SK-N-SH (cell line): ENCODE results near the gene RFLNA. TPM values are rescaled to one million over a fixed set of nuclear protein-coding genes. Genes with fewer than 3 reads are reported as not detected.

Experiments used
- CTCF ChIA-PET: fragments of 300-600, 350-600 bp; formaldehyde crosslinking; extraction: SDS; loops from one replicate; lab custom pipeline; 2021; lab: Yijun Ruan, JAX
- POLR2A ChIA-PET: fragments of 350-600 bp; sonication (Branson Sonifier 250); formaldehyde crosslinking; extraction: SDS; loops from one replicate; lab custom pipeline; 2020; ENCODE audit warnings: antibody characterized with exemption, inconsistent platforms; lab: Yijun Ruan, JAX
- DNase-seq: peaks from one replicate; pipeline ENCODE4 v3.0.0; 2012
- H2AFZ ChIP-seq: fragments of 200-600 bp; sonication (generic); 2 replicates; pipeline ENCODE4 v1.8.1; 2016; ENCODE audit warnings: antibody characterized with exemption, mild to moderate bottlenecking, low read depth
- H3F3A ChIP-seq: fragments of 200-600 bp; sonication (generic); replicated peaks from 2 replicates; pipeline ENCODE3; 2016; ENCODE audit warnings: antibody characterized with exemption, mild to moderate bottlenecking; ENCODE audit not compliant: insufficient read depth
- H3K27ac ChIP-seq, 2 experiments: fragments of 200-500 bp in 1 of 2; fragments of 200-600 bp in 1 of 2; sonication (Bioruptor generic) in 1 of 2; sonication (generic), shearing (Covaris generic) in 1 of 2; 2 replicates each; pipeline versions ENCODE4 v1.5.1 to v1.6.1; 2014 to 2016; ENCODE audit warnings: low read depth in 2 of 2, inconsistent platforms in 1 of 2, low read length in 1 of 2, mild to moderate bottlenecking in 1 of 2, mixed read lengths in 1 of 2
- H3K27me3 ChIP-seq: fragments of 200-600 bp; sonication (generic), shearing (Covaris generic); 2 replicates; pipeline ENCODE4 v1.6.1; 2016; ENCODE audit warnings: mixed run types; ENCODE audit not compliant: insufficient read depth
- H3K36me3 ChIP-seq, 2 experiments: fragments of 200-500 bp in 1 of 2; fragments of 200-600 bp in 1 of 2; sonication (Bioruptor generic) in 1 of 2; sonication (generic) in 1 of 2; replicated peaks in 1 of 2; 2 replicates each; pipeline versions ENCODE3 to v1.5.1; 2014 to 2016; ENCODE audit warnings: low read length in 1 of 2, mild to moderate bottlenecking in 1 of 2; ENCODE audit not compliant: insufficient read depth in 2 of 2, control insufficient read depth in 1 of 2
- H3K4me1 ChIP-seq, 2 experiments: fragments of 200-500 bp in 1 of 2; fragments of 200-600 bp in 1 of 2; sonication (Bioruptor generic) in 1 of 2; sonication (generic), shearing (Covaris generic) in 1 of 2; 2 replicates each; pipeline versions ENCODE4 v1.5.1 to v1.6.1; 2014 to 2016; ENCODE audit warnings: low read depth in 1 of 2, low read length in 1 of 2, mixed run types in 1 of 2; ENCODE audit not compliant: insufficient read depth in 2 of 2, control insufficient read depth in 1 of 2
- H3K4me2 ChIP-seq: fragments of 200-600 bp; sonication (generic), shearing (Covaris generic); 2 replicates; pipeline ENCODE4 v1.6.1; 2017; ENCODE audit warnings: mixed run types
- H3K4me3 ChIP-seq, 2 experiments: fragments of 200-500 bp in 1 of 2; fragments of 200-600 bp in 1 of 2; sonication (Bioruptor generic) in 1 of 2; sonication (generic), shearing (Covaris generic) in 1 of 2; 2 replicates each; pipeline versions ENCODE4 v1.5.1 to v1.8.1; 2014 to 2016; ENCODE audit warnings: low read depth in 2 of 2, inconsistent platforms in 1 of 2, low read length in 1 of 2, mild to moderate bottlenecking in 1 of 2, mixed read lengths in 1 of 2, moderate library complexity in 1 of 2
- H3K79me2 ChIP-seq: fragments of 200-600 bp; sonication (generic); 2 replicates; pipeline ENCODE4 v1.8.1; 2017; ENCODE audit warnings: mild to moderate bottlenecking; ENCODE audit not compliant: insufficient read depth
- H3K9ac ChIP-seq: fragments of 200-600 bp; sonication (generic); 2 replicates; pipeline ENCODE4 v1.6.1; 2017; ENCODE audit warnings: mixed run types
- H3K9me2 ChIP-seq: fragments of 200-600 bp; sonication (generic); 2 replicates; pipeline ENCODE4 v1.6.1; 2017; ENCODE audit warnings: mixed run types
- H3K9me3 ChIP-seq: fragments of 200-600 bp; sonication (generic); 2 replicates; pipeline ENCODE4 v1.6.1; 2017; ENCODE audit warnings: mixed run types, mild to moderate bottlenecking, moderate library complexity
- H4K20me1 ChIP-seq: fragments of 200-600 bp; sonication (generic); 2 replicates; pipeline ENCODE4 v1.6.1; 2017; ENCODE audit warnings: mild to moderate bottlenecking, mixed run types; ENCODE audit not compliant: insufficient read depth
- ELF1 ChIP-seq: IDR thresholded peaks from 2 replicates; pipeline ENCODE4 v1.4.0; 2012
- EZH2phosphoT487 ChIP-seq: fragments of 200-600 bp; sonication (generic); IDR thresholded peaks from 2 replicates; pipeline ENCODE4 v1.6.1; 2017; ENCODE audit warnings: low read depth, mixed run types, mild to moderate bottlenecking, antibody characterized with exemption, moderate library complexity, borderline replicate concordance
- FOSL2 ChIP-seq: IDR thresholded peaks from 2 replicates; pipeline ENCODE4 v1.4.0; 2012; ENCODE audit warnings: low read depth, mild to moderate bottlenecking, moderate library complexity, borderline replicate concordance
- GABPA ChIP-seq: IDR thresholded peaks from 2 replicates; pipeline ENCODE4 v1.4.0; 2012; ENCODE audit warnings: low read depth, mild to moderate bottlenecking
- GATA2 ChIP-seq: sonication (generic); formaldehyde crosslinking; IDR thresholded peaks from 2 replicates; pipeline ENCODE4 v1.5.0; 2020; ENCODE audit warnings: mild to moderate bottlenecking, missing genetic modification reagents
- MXI1 ChIP-seq: IDR thresholded peaks from 2 replicates; pipeline ENCODE4 v1.6.1; 2012; ENCODE audit warnings: mild to moderate bottlenecking, low read depth, low read length, improper control_type of control experiment
- RAD21 ChIP-seq: IDR thresholded peaks from 2 replicates; pipeline ENCODE4 v1.6.1; 2012; ENCODE audit warnings: mild to moderate bottlenecking, low read length
- SIN3A ChIP-seq: IDR thresholded peaks from 2 replicates; pipeline ENCODE4 v1.6.1; 2012; ENCODE audit warnings: low read depth, mild to moderate bottlenecking, low read length, moderate library complexity, borderline replicate concordance
- TAF1 ChIP-seq: IDR thresholded peaks from 2 replicates; pipeline ENCODE4 v1.6.1; 2012; ENCODE audit warnings: low read depth, mild to moderate bottlenecking, low read length, moderate library complexity, borderline replicate concordance
- TEAD4 ChIP-seq: IDR thresholded peaks from 2 replicates; pipeline ENCODE4 v1.4.0; 2012; ENCODE audit warnings: mild to moderate bottlenecking, borderline replicate concordance; ENCODE audit not compliant: insufficient read depth
- YY1 ChIP-seq: IDR thresholded peaks from 2 replicates; pipeline ENCODE4 v1.4.0; 2012; ENCODE audit warnings: low read depth, mild to moderate bottlenecking
- WGBS: methylation state at CpG from one replicate; pipeline ENCODE4 v1.1.6; 2017; ENCODE audit warnings: low lambda C conversion rate; 5-methylcytosine and 5-hydroxymethylcytosine counted together
- polyA plus RNA-seq, 3 experiments: library from polyadenylated mRNA; depleted of rRNA; stranded (reverse); fragments of >200 nt; gene quantifications; 2 replicates each; pipeline ENCODE4 v1.2.3, GENCODE V29; 2012
- TF ChIP-seq, protein P1 (sequence below): fragments of 150-350 bp; IDR thresholded peaks from 2 replicates; pipeline ENCODE4 v1.6.1; 2017; ENCODE audit warnings: antibody characterized with exemption, low read length, low read depth, borderline replicate concordance
- TF ChIP-seq, protein P2 (sequence below): IDR thresholded peaks from 2 replicates; pipeline ENCODE4 v1.6.1; 2012; ENCODE audit warnings: mild to moderate bottlenecking, low read depth, low read length, moderate library complexity

The RFLNA gene
- polyA plus RNA-seq, 1 of the 3 experiments (the other 2 are of a cell fraction) = 0.10 TPM

DNA sequence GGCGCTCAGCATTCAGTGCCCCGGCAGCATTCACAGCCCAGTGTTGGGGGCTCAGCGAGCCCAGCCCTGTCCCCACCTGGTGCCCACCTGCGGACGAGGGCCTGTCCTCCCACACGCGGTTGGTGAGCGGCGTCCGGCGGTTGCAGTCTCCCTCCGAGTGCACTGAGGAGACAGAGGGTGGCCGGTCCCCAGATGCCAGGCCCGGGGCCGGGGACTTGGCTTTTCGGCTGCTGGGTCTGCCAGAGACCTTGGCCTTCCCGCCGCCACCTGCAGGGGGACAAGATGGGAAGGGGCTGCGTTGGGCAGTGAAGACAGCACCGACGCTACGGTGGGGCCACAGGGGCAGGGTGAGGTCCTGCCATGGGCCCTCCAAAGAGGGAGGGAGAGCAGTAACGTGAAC is 31.2 kb downstream of the RFLNA start:
- H4K20me1 ChIP-seq = 0 out of 2 replicates have a peak, but pooled peaks cover 10% of the 10 kb centered on the region

DNA sequence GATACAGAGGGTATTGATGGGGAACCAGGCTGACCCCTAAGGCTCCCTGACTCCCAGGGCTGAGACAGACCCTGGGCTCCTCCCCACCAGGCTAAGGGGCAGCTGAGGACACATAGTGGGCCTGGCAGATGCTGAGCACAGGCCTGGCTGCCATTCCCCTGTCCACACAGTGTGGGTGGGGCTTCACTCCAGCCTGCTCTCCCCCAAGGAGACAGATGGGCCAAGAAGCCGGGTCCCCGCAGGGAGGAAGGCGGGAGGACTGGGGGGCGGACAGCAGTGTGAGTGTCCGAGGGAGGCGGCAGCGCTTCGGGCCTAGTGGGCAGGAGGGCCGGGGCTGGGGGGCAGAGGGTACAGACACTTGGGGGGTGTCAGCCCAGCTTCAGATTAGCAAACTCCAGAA is 32.0 kb downstream of the RFLNA start:
- Histone ChIP-seq H3K9me3 (no peaks in the 10 kb centered on the region), H3K9ac (no peak overlapping the region), H3K27ac (no peak overlapping the region; a peak in 1 of 4 replicates), H2AFZ (no peak overlapping the region), H3F3A (peaks cover 45% of the 10 kb centered on the region), H4K20me1 (0 out of 2 replicates have a peak, but pooled peaks cover 5% of the 10 kb centered on the region), H3K36me3 (peaks cover 75 to 76% of the 10 kb centered on the region in 2 experiments), H3K4me2 (no peak overlapping the region), H3K4me3 (no peak overlapping the region), H3K9me2 (no peaks in the 10 kb centered on the region), H3K79me2 (no peaks in the 10 kb centered on the region), H3K27me3 (no peaks in the 10 kb centered on the region), H3K4me1 (no peaks in the 10 kb centered on the region)
- TF ChIP-seq, protein P1, sequence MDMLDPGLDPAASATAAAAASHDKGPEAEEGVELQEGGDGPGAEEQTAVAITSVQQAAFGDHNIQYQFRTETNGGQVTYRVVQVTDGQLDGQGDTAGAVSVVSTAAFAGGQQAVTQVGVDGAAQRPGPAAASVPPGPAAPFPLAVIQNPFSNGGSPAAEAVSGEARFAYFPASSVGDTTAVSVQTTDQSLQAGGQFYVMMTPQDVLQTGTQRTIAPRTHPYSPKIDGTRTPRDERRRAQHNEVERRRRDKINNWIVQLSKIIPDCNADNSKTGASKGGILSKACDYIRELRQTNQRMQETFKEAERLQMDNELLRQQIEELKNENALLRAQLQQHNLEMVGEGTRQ = no peak
- TF ChIP-seq, protein P2, sequence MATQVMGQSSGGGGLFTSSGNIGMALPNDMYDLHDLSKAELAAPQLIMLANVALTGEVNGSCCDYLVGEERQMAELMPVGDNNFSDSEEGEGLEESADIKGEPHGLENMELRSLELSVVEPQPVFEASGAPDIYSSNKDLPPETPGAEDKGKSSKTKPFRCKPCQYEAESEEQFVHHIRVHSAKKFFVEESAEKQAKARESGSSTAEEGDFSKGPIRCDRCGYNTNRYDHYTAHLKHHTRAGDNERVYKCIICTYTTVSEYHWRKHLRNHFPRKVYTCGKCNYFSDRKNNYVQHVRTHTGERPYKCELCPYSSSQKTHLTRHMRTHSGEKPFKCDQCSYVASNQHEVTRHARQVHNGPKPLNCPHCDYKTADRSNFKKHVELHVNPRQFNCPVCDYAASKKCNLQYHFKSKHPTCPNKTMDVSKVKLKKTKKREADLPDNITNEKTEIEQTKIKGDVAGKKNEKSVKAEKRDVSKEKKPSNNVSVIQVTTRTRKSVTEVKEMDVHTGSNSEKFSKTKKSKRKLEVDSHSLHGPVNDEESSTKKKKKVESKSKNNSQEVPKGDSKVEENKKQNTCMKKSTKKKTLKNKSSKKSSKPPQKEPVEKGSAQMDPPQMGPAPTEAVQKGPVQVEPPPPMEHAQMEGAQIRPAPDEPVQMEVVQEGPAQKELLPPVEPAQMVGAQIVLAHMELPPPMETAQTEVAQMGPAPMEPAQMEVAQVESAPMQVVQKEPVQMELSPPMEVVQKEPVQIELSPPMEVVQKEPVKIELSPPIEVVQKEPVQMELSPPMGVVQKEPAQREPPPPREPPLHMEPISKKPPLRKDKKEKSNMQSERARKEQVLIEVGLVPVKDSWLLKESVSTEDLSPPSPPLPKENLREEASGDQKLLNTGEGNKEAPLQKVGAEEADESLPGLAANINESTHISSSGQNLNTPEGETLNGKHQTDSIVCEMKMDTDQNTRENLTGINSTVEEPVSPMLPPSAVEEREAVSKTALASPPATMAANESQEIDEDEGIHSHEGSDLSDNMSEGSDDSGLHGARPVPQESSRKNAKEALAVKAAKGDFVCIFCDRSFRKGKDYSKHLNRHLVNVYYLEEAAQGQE = no peak
- TF ChIP-seq YY1 = no peak
- 95% methylated on average over 9 of the region's 9 CpGs for WGBS
- no peak for DNase-seq
- ChIA-PET POLR2A (no interaction called here), CTCF (interaction anchor here (0.7 to 1.7 kb wide), 4 partner anchors 12 to 273 kb away, joined by 3 to 5 read pairs (median 4); no protein-coding TSS in a partner anchor)

More for the DNA sequence above, 31.2 kb downstream of the RFLNA start:
- H3K4me3 ChIP-seq = no peak overlapping the region
- no peak for DNase-seq
- 80% methylated on average over 5 of the region's 23 CpGs for WGBS
- H3K27me3 ChIP-seq = no peaks in the 10 kb centered on the region
- no peaks in the 10 kb centered on the region for H3K9me2 ChIP-seq
- H3K4me1 ChIP-seq = no peaks in the 10 kb centered on the region
- H3K36me3 ChIP-seq = peaks cover 68 to 72% of the 10 kb centered on the region in 2 experiments
- H3K79me2 ChIP-seq = no peaks in the 10 kb centered on the region
- H3K9ac ChIP-seq = no peak overlapping the region
- no peak overlapping the region for H3K4me2 ChIP-seq
- H3K27ac ChIP-seq = no peak overlapping the region; a peak in 1 of 4 replicates
- H3F3A ChIP-seq = peaks cover 52% of the 10 kb centered on the region
- ChIA-PET CTCF (interaction anchor here (0.7 to 1.4 kb wide), 2 partner anchors 22 to 273 kb away, joined by 3 to 4 read pairs; no protein-coding TSS in a partner anchor), POLR2A (no interaction called here)
- TF ChIP-seq MXI1 (no peak), GABPA (no peak), SIN3A (no peak), EZH2phosphoT487 (no peak), FOSL2 (no peak), TAF1 (no peak), RAD21 (no peak), GATA2 (CRISPR knock-in tag) (no peak), ELF1 (no peak), TEAD4 (no peak)
- TF ChIP-seq, protein P1 = no peak
- no peak overlapping the region for H2AFZ ChIP-seq
- H3K9me3 ChIP-seq = no peaks in the 10 kb centered on the region
